Retinal pigment epithelial cell (primary cell): ENCODE measurements around the gene CTNNBIP1.

Experiments
- DNase-seq: peaks from one replicate; pipeline ENCODE4 v3.0.0-alpha.2; 2010; ENCODE audit warnings: low read depth
- H3K4me3 ChIP-seq: 2 replicates; pipeline ENCODE4 v1.5.1; 2011; ENCODE audit warnings: mild to moderate bottlenecking, low read length, control low read depth, moderate library complexity
- TF ChIP-seq, protein P1 (sequence below): conservative IDR thresholded peaks from 2 replicates; pipeline ENCODE4 v1.5.1; 2011; ENCODE audit warnings: low read depth, low read length, control low read depth, inconsistent platforms

CTNNBIP1 gene

DNA sequence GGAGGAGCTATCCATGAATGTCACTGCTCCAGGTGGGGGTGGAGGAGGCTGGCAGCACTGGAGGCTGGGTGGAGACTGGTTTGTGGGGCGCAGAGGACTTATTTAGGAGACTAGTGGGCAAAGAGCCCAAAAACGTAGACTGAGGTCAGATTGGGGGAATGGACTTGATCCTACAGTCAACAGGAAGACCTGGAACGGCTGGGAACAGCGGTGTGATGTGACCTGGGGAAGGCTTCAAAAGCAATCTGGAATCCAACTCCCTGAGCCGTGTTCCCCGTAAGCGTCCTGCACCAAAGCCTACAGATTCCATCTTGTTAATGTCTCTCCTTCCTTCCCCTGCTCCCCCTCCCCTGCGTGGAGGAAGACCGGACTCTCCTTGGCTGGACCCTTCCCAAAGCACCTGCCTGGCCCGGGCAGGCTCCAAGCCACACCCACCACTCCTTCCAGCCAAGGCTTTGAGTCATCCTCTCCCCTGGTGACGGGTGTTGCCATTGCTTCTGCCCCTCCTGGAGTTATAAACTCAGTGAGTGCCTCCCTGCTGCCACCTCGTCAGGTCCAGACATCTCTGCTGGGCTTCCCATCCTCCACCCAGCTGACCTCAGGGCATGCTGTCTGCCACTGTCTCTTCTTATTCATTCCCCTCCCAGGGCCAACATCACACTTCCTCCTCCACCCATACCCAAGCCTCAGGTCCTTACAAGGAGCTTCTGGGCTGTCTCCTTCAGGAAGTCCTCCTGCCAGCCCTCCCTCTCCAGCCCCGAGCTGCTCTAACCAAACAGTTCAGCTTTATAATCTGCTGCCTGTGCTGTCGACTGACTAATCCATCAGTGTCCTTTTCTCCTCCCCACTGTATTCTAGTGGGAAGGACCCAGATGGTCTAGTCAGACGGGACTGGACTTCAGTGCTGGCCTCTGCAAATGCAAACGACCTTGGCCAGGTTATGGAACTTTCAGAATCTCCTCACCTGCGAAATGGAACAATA lies 84.7 kb downstream of the CTNNBIP1 start:
- TF ChIP-seq, protein P1, sequence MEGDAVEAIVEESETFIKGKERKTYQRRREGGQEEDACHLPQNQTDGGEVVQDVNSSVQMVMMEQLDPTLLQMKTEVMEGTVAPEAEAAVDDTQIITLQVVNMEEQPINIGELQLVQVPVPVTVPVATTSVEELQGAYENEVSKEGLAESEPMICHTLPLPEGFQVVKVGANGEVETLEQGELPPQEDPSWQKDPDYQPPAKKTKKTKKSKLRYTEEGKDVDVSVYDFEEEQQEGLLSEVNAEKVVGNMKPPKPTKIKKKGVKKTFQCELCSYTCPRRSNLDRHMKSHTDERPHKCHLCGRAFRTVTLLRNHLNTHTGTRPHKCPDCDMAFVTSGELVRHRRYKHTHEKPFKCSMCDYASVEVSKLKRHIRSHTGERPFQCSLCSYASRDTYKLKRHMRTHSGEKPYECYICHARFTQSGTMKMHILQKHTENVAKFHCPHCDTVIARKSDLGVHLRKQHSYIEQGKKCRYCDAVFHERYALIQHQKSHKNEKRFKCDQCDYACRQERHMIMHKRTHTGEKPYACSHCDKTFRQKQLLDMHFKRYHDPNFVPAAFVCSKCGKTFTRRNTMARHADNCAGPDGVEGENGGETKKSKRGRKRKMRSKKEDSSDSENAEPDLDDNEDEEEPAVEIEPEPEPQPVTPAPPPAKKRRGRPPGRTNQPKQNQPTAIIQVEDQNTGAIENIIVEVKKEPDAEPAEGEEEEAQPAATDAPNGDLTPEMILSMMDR: no peak
- H3K4me3 ChIP-seq: no peak overlapping the region
- no peak for DNase-seq

DNA sequence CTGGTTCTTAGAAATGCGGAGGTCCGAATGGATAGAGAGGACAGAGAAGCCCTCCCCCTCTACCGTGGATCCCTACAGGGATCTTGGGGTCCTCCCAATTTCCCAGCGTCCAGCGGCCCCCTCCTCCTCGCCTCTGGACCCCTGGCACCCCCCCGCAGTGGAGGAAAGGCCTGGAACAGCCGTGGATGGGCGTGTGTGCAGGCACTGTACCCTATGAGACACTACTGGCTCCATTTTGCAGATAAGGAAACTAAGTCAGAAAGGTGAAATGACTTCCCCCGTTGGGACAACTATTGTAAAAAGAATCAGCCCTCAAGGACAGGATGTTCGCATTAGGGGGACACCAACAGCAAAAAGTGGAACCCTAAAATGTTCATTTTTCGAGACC lies 85.4 kb downstream of the CTNNBIP1 start:
- peak overlapping the region; percentile 58 for H3K4me3 ChIP-seq
- TF ChIP-seq, protein P1: no peak
- DNase-seq: no peak

- DNase-seq: no peak
- TF ChIP-seq, protein P1: no peak
- peak within 1 kb of the TSS; percentile 90 for H3K4me3 ChIP-seq
Measured at GRCh38 chr1:9823943-9824701, 85.9 kb downstream of the CTNNBIP1 start, which contains the start of gene CLSTN1. Gene CLSTN1 (minus strand): TSS chr1:9823965. CDS start chr1:9823733, 232 bp downstream.

- no peak for DNase-seq
- peak overlapping the region; percentile 90 for H3K4me3 ChIP-seq
- TF ChIP-seq, protein P1: no peak
Measured at GRCh38 chr1:9823693-9823942, 86.5 kb downstream of the CTNNBIP1 start.

GRCh38 chr1:9822897-9823692 lies 87.0 kb downstream of the CTNNBIP1 start:
- peak overlapping the region; percentile 90 for H3K4me3 ChIP-seq
- no peak for DNase-seq
- TF ChIP-seq, protein P1: no peak

- TF ChIP-seq, protein P1: no peak
- peak overlapping the region; percentile 90 for H3K4me3 ChIP-seq
- no peak for DNase-seq
Measured at GRCh38 chr1:9822490-9822889, 87.6 kb downstream of the CTNNBIP1 start.
